Measurements from ENCODE around the gene CABP1. TPM values are rescaled to one million over a fixed set of nuclear protein-coding genes. Genes with fewer than 3 reads are reported as not detected.

Gene CABP1
- total and polyA plus RNA-seq, 9 of the 15 experiments (the other 6 are each of a cell fraction or from before 2014, with no cell fraction given): not detected

- Histone ChIP-seq H3K36me3 (ENCODE audit: control insufficient read depth, insufficient read depth, low read length) (no peaks in the 10 kb centered on the region), H3K4me3 (no peak overlapping the region), H3K4me1 (replicated peaks in 1 of 2; ENCODE audit: control insufficient read depth in 2 of 2, insufficient read depth in 2 of 2, low read length in 2 of 2) (peaks cover 0 to 19% of the 10 kb centered on the region in 2 experiments; a peak in 3 of 5 replicates), H3K27ac (ENCODE audit: extremely low read depth, low read depth, low read length) (no peak overlapping the region), H3K27me3 (ENCODE audit: control insufficient read depth in 2 of 2, insufficient read depth in 2 of 2, low read length in 2 of 2) (peaks cover 29 to 40% of the 10 kb centered on the region in 2 experiments), H2AFZ (ENCODE audit: low read depth, low read length) (no peak overlapping the region), H3K9me3 (replicated peaks; ENCODE audit: control insufficient read depth, insufficient read depth, low read depth, low read length) (no peaks in the 10 kb centered on the region), H3K9me1 (ENCODE audit: control insufficient read depth, insufficient read depth, low read length) (no peaks in the 10 kb centered on the region), H3K4me2 (ENCODE audit: insufficient read depth, low read length) (no peak overlapping the region), H3K79me2 (ENCODE audit: control insufficient read depth, insufficient read depth, low read length) (no peaks in the 10 kb centered on the region), H4K20me1 (replicated peaks; ENCODE audit: control insufficient read depth, insufficient read depth, low read length) (no peaks in the 10 kb centered on the region; the same call in 1 of the 2 replicates), H3K9ac (ENCODE audit: insufficient read depth in 1 of 2, low read depth in 2 of 2, low read length in 2 of 2) (no peak overlapping the region)
- no peak for DNase-seq (ENCODE audit: extremely low read depth in 1 of 4, low spot score in 3 of 4)
- intact Hi-C loops (cut with micrococcal nuclease) (loop anchor here (10.0 kb wide), 2 partner anchors 208 to 318 kb away; partner anchors contain the start of genes COX6A1 and PLA2G1B), in situ Hi-C loops (cut with MboI) (no loop called here)
- ATAC-seq: no peak
- CTCF ChIA-PET (ENCODE audit: low intra/inter-chr PET ratio): interaction anchor here (0.7 to 1.6 kb wide), 3 partner anchors 59 to 521 kb away, joined by 3 read pairs; no protein-coding TSS in a partner anchor
- POLR2A ChIA-PET: interaction anchor here (0.8 kb wide), 1 partner anchor 426 kb away, joined by 3 read pairs; no protein-coding TSS in a partner anchor
- WGBS (ENCODE audit: insufficient coverage, low coverage, missing lambda C conversion rate): 9% methylated on average over 4 of the region's 4 CpGs
- FAIRE-seq: no peak
- TF ChIP-seq HDAC1 (IDR thresholded peaks at IDR 0.05): no peak
- no peak for TF ChIP-seq PKNOX1 (IDR thresholded peaks at IDR 0.05)
- no peak for TF ChIP-seq TOE1 (IDR thresholded peaks at IDR 0.05; ENCODE audit: borderline replicate concordance)
- no peak for TF ChIP-seq TOE1 (CRISPR knock-in tag; IDR thresholded peaks at IDR 0.05; ENCODE audit: borderline replicate concordance, low read depth)
- no peak for TF ChIP-seq NCOR1 (IDR thresholded peaks at IDR 0.05)
- no peak for TF ChIP-seq ELF4 (CRISPR knock-in tag; IDR thresholded peaks at IDR 0.05)
- TF ChIP-seq MAFG (tag; conservative IDR thresholded peaks at IDR 0.05): no peak
- no peak for TF ChIP-seq STAT5A (IDR thresholded peaks at IDR 0.05; ENCODE audit: borderline replicate concordance, low read length)
- no peak for TF ChIP-seq USF1 (CRISPR knock-in tag; IDR thresholded peaks at IDR 0.05)
- no peak for TF ChIP-seq ZNF224 (CRISPR knock-in tag; IDR thresholded peaks at IDR 0.05)
- no peak for TF ChIP-seq ZSCAN32 (CRISPR knock-in tag; IDR thresholded peaks at IDR 0.05)
- TF ChIP-seq ZNF561 (CRISPR knock-in tag; conservative IDR thresholded peaks at IDR 0.05): no peak
- TF ChIP-seq DDX20 (tag; IDR thresholded peaks at IDR 0.05; ENCODE audit: low read depth): no peak
- TF ChIP-seq ZNF655 (CRISPR knock-in tag; IDR thresholded peaks at IDR 0.05): no peak
- TF ChIP-seq GTF2E2 (tag; IDR thresholded peaks at IDR 0.05): no peak
- TF ChIP-seq SIN3B (IDR thresholded peaks at IDR 0.05; ENCODE audit: low read depth): no peak
- no peak for TF ChIP-seq ZNF311 (CRISPR knock-in tag; IDR thresholded peaks at IDR 0.05)
- BruUV-seq (replicated peaks): no TSS peak
Observed at GRCh38 chr12:120642826-120643225, 2.4 kb downstream of the CABP1 start.
